Mammary epithelial cell (primary cell): ENCODE measurements around the gene ADAMTSL2.

ENCODE experiments used
- CTCF ChIP-seq, 2 donors: IDR thresholded peaks in 1 of 2; conservative IDR thresholded peaks in 1 of 2; 2 replicates each; pipeline ENCODE4 v1.5.1; 2011 to 2012; ENCODE audit warnings: inconsistent platforms in 2 of 2, low read length in 2 of 2, mild to moderate bottlenecking in 2 of 2, control low read depth in 1 of 2, low read depth in 1 of 2; ENCODE audit not compliant: insufficient read depth in 1 of 2; ENCODE audit errors: extremely low read depth in 1 of 2
- EZH2 ChIP-seq: IDR thresholded peaks from 2 replicates; pipeline ENCODE4 v1.6.1; 2012; ENCODE audit warnings: low read length, inconsistent platforms, borderline replicate concordance

GRCh38 chr9:133590231-133590855 is 55.8 kb downstream of the ADAMTSL2 start:
- TF ChIP-seq CTCF (conservative IDR thresholded peaks at IDR 0.05 in 1 of 2, IDR thresholded peaks at IDR 0.05 in 1 of 2; ENCODE audit: extremely low read depth in 1 of 2, insufficient read depth in 1 of 2, low read depth in 1 of 2, low read length in 2 of 2) (no peak), EZH2 (no peak)
